Stimulated activated CD4-positive, alpha-beta T cell treated with anti-CD3 and anti-CD28 coated beads, Interleukin-12 subunit alpha, Interleukin-12 subunit beta, amount 100 ng/mL, for 24 hours (primary cell): Measurements from ENCODE around the gene PPP1R15B.

Experiments
- DNase-seq, 2 experiments: peaks; one replicate each; pipeline ENCODE4 v3.0.0-alpha.2; 2020; ENCODE audit warnings: low read depth in 2 of 2

PPP1R15B gene

DNA sequence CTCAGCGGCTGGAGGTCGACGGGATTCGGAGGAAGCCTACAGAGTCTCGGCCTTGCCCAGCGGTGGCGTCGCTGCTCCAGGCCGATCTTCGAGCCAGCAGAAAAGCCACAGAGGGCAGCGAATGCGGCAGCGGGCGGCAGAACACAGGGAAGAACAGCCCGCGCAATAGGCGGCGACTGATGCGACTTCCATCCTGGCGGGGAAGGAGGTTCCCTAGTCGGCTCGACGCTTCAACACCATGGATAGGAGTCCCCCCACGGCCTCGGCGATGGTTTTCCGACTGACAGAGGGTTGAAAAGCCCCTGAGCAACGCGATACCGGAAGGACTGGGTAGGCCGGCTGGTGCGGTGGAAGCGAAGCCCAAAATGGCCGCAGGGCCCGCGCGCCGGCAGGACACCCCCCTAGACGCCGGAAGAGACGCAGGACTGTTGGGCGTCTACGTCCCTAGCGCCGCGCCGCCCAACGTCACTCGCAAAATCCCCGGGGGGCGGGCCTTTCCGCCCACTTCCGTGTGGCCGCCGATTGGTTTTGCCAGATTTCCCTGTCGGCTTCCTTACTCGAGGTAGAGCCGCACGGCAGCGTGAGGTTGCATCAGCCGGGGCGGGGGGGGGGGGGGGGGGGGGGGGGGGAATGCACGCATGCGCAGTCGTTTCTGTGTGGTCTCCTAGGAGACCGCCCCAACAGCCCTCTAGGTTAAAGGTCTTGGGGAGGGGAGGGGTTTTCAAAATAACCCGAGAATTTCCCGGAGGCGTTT lies at the start of gene PPP1R15B:
PPP1R15B (minus strand) TSS at position 367 of the 754 bp plus-strand sequence. CDS start 406 bp downstream, outside the sequence.
- DNase-seq: peak; percentile 92 to 94

DNA sequence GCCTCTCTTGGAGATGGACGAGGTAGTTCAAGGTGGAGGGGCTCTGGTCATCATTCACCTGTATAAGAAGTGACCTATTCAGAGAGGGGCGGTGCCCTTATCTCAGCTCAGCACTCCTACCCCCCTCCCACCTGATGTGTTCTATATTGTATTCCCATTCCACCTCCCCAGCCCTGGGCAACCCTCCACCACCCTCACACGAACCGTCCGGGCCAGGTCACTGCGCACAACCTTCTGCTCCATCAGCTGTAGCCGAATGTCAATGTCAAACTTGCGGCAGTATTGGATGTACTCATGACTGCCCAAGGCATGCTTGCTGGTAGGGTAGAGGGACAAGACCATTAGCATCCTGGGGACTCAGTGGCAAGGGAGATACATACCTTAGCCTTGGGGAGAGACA lies 48.7 kb upstream of the PPP1R15B start:
- DNase-seq: no peak

GRCh38 chr1:204459706-204460105 lies 48.1 kb upstream of the PPP1R15B start:
- no peak for DNase-seq

DNA sequence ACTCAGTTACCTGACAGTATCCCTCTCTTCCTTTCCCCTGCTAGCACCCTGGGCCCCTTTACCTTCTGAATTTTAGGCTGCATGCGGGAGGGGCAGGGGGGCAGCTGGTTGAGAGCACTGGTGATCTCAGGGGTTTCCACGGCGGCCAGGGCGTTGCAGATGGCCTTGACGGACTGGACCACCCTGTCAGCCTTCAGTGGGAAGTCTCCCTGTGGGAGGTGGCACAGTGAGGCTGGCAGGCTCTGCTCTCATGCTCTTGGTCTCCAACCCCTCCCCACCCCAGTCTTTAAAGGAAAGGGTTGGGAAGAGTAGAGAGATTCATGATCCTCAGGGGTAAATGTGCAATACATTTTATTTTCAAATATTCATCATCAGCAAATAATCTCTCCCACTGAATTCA lies 46.0 kb upstream of the PPP1R15B start:
- DNase-seq: no peak

DNA sequence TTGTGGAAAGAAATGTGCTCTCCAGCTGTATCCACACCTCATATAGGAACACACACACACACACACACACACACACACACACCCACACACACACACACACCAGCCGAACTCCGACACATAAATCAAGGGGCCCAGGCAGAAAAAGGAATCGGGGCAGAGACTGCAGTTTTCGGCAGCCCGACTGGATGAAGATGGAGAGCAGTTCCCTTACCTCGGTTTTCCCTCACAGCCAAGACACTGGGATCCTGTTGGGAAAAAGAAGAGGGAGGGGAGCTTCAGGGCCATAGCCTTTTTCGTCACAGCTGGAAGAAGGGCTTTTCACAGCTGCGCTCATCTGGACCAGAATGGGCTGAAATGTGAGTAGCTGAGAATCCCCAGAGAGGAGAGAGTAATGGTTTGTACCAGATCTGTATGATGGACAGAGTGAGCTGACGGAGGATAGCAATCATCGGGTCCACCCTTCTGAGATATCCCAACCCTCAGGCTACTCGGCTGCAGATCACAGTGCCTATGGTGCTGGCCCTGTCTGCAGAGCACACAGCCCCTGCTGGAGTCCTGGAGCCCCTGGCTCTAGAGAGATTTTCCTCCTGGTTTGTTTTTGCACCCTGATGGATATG lies 45.3 kb upstream of the PPP1R15B start:
- DNase-seq: no peak

GRCh38 chr1:204455831-204456145 lies 44.2 kb upstream of the PPP1R15B start:
- no peak for DNase-seq

- DNase-seq: no peak
These were observed 43.6 kb upstream of the PPP1R15B start for GRCh38 chr1:204455063-204455830.

- no peak for DNase-seq
These were observed 42.9 kb upstream of the PPP1R15B start for GRCh38 chr1:204454476-204454875.

DNA sequence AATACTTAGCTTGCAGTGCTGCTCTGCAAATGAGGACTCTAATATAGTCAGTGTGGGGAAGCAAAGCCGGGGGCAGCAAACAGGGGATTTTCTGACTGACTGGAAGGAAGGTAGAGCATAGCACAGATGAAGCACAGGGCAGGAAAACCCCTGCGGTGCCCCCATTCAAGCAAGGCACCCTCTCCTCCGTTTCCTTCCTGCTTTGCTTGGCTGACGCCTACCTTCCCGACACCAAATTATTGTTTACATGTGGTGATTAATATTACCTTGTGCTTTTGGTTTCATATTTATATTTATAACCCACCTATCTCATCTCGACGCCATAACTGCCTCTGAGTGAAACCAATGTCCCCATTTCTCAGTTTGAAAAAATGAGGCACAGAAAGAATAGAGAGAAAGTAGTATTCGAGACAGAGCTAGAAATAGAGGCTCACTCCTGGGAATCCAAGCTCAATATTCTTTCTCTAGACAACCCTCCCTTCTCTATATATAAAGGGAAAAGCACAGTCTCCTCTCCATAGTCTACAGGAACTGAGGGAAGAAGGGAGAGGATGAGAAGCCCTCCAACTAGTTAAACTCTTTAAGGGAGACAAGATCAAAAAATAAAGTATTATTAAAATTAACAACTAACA lies 41.6 kb upstream of the PPP1R15B start:
- DNase-seq: peak; percentile 39 to 43

DNA sequence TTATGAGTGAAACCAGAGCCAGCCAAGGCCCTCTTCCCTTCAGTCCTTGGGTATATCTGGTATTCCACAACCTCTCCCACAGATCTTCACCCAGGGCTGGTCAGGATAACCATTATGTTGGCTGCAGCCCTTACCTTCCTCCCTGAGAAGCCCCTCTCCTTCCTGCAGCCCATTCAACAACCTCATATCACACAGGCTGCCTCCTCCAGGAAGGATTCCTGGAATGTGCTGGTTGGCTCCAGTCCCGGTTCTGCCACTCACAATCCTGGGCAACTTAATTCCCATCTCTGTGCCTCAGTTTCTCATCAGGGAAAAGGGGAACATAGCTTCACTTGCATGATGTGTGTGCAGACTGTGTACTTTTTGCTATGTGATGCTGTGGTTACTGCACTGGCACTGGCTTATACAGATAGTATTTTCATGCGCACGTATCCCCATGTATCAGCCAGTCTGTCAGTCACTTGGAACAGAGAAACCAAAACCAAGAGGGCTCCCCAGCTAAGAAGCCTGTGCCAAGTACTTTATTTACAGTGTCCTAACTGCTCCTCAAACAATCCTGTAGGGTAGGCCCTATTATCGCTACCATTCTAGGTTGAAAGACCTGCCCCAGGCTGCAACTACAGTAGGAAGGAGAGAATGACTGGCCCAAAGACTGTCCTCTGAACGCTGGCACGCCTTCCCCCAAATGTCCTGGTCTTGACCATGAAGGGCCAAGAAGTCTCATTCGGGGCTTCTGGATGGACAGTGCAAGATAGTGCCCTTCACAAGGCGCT lies 39.9 kb upstream of the PPP1R15B start:
- no peak for DNase-seq

DNA sequence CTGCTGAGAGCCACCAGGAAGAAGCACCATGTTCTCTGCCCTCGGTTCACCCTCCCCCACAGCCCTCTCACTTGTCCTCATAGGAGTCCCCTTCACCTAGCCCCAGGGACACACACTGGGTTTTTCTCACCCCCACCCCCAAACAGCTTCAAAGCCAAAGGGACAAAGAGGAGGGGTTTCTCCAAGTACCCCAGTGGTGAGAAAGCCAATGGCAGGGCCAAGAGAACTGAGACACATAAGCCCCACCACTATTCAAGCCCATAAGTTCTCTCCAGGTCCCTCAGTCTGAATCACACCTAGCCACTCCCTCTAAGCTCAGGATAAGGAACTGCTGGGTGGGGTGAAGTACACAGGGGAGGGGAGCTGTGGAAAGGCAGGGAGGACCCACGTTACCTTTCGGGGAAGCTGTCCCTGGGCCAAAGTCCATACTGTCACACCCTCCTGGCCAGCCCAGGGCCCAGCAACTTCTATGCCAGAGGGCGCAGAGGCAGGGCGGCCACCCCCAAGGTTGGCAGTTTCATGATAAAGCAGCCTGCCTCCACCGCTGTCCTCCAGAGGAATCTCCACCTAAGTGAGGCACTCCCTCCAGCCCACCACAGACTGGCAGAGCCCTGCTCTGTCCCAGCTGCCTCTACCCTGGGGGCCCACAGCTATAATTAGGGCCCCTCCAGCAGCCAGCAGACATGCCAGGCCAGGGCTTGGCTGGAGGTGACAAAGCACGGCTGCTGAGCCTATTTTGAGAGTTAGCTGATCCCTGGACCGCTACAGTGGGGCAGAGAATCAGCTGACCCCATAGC lies 39.0 kb upstream of the PPP1R15B start:
- no peak for DNase-seq

- DNase-seq: no peak
These were observed 38.2 kb upstream of the PPP1R15B start for GRCh38 chr1:204449678-204450280.

DNA sequence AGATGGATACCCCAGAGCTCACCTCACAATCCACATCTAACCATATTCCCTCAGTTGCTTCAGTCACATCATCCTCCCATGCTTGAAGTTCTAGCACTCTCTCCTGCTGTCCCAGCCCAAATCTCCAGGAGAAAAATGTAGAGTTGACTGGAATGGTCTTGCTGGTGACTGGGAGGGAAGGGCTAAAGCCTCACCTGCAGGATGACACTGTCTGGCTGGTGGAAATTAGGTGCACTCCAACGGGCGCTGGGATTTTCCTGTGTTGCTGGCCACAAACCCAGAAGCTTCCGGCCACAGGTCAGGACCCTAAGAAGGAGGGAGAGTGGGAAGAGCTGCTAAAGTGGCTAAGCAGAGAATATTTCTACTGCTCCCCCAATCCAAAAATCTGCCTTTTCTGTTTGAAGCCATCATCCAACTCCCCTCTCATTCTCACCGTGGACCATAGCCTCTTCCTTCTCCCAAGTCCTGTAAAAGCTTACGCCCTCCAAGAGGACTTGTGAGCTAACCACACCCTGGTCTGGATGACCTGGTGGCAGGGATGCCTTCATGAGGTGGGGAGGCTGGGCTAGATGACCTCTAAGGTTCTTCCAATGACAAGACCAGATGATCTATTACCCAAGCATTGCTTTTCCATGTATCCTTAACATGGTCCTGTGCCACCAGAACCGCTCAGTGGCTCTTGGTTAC lies 37.5 kb upstream of the PPP1R15B start:
- no peak for DNase-seq

DNA sequence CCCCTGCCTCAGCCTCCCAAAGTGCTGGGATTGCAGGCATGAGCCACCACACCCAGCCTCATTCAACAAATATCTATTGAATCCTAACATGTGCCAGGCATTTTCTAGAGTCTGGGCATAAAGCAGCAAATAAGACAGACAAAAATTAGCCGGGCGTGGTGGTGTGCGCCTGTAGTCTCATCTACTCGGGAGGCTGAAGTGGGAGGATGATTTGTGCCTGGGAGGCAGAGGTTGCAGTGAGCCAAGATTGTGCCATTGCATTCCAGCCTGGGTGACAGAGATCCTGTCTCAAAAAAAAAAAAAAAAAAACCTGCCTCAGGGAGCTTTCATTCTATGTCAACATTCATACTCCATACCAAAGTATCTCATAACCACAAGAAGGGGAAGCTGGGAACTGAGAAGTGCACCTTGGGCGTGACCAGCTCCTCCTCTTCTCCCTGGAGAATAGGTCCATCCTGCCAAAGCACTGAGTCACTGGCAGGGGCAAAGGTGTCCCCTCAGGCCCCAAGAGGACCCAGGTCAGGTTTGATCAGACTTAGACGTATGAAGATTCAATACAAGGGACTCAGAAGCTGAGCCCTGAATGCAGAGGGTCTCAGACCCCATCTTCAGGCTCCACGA lies 36.8 kb upstream of the PPP1R15B start:
- no peak for DNase-seq

DNA sequence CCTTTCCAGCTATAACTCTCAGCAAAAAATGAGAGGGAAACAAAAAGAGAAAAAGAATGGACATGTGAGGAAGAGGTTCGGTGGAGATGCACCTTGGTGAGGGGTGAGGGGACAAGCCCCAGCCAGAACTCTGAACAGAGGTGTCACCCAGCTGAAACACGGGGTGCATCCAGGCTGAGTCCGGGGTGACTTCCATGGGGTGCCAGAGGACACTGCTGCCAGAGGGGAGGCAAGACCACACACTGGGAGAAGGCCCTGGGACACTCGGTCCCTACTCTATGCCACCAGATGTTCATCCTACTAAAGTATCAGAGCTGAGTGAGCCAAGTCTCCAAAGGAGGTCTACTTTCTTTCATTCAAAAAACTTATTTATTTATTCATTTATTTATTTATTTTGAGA lies 36.1 kb upstream of the PPP1R15B start:
- no peak for DNase-seq

DNA sequence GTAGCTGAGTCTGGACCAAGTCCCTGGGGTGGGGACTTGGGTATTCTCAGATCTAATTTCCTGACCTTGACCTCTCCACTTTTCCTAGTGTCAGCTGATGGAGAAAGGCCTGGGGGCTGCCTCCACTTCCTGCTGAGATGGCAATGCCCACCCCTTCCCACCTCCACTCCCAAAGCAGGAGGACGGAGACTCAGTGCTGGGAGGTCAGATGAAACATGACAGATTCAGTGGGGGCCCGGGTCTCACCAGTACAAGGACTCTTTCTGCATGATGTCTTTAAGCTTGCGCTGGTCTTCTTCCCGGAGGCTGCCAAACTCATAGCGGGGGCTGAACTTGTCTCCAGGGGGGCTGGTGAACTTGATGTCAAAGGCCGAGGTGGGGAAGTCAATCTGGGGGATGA lies 35.6 kb upstream of the PPP1R15B start:
- DNase-seq: no peak

- peak; percentile 44 to 65 for DNase-seq
These were observed 34.9 kb upstream of the PPP1R15B start for GRCh38 chr1:204446413-204447111.

DNA sequence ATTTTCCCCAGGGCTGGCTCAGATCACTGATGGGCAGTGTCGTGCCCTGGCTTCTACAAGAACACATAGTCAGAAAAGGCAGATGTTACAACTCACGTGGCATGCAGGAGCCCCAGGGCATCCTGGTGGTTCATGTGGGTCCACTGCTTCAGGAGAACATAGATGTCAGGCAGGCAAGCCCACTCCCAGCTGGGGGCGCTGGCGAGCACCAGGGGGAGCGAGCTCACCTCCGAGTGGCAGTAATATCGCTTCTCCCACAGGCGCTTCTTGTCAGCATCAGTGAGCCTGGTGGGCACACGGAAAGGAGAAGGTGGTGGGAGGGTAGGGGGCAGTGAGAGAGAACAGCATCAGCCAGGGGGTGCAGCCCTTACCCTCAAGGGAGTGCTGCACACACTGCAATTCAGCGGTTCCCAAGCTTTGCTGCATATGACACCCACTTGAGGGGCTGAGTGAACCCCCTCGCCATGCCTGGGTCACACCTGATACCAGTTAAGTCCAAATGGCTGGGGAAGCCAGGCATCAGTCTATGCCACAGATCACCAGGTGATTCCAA lies 34.3 kb upstream of the PPP1R15B start:
- DNase-seq: peak in 1 of 2 experiments; percentile 39
